GM19025 (cell line): ENCODE results near the gene CRYBA4.

ENCODE experiments used
- ATAC-seq: cut with Tn5 transposase; IDR thresholded peaks from one replicate; pipeline ENCODE4 v1.9.1; 2021; ENCODE audit warnings: mild to moderate bottlenecking, low read depth, moderate library complexity; ENCODE audit not compliant: unreplicated experiment

Gene CRYBA4

DNA sequence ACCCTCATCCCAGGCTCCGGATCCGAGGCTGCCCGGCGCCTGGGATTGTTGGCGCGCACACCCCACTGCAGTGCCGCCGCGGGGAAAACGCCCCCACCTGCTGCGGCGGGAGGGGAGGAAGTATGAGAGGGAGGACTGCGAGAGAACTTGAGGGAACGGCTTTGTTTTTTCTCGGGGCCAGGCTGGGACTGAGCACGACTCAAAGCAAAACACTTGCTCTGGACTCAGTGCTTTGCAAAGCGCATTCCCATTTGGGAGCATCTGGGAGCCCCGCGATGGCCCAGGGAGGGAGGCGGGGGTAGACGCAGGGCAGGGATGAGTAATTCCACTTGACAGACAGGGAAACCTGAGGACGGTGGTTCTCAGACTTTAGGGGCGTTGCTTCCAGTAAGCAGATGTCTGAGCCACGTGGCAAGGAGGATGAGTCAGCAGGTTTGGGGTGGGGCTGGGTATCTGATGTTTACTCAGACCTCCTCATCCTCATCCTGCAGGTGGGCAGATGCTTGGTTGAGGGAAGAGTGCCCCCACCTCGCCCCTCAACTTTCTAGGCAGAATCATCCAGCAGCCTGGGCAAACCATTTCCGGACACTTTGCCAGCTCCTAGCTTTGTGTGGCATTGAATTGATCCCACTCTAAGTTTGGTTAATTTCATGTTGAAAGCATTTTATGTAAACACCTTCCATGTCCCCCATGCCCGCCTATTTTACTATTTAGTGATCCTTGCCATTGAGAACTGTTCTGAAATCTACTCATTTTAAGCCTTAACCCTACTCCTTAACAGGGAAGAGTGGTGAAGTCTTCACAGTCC is 37.1 kb downstream of the CRYBA4 start:
- ATAC-seq, result peak; percentile 49

DNA sequence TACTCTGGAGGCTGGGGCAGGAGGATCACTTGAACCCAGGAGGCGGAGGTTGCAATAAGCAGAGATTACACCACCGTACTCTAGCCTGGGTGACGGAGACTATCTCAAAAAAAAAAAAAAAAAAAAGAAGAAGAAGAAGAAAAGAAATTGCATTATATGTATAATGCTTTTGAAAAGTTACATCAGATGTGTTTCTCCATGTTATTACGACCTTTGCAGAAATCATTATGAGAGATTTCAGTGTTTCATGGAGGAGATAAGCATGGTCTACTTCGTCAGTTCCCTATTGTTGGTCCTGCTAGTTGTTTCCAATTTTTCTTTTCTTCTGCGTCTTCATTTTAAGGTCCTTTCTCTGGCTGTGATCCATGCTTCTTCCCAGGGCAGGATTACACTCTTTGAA is 38.6 kb downstream of the CRYBA4 start:
- ATAC-seq, result no peak

- ATAC-seq, result no peak
Observed at GRCh38 chr22:26660961-26661578, 39.3 kb downstream of the CRYBA4 start.

DNA sequence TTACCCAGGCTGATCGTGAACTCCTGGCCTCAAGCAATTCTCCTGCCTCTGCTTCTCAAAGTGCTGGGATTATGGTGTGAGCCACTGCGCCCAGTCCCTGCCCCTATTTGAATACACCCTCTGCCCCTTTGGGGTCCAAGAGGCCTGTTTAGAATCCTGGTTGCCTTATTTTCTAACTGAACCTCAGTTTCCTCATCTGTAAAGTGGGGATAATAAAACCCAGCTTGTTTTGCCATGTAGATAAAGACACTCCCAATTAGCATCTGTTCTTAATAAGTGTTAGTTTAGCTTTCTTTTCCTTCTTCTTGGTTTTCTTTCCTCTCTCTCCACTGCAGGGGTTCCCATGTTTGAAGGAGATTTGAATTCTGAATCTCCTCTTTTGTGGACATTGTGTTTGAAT is 40.4 kb downstream of the CRYBA4 start:
- ATAC-seq, result no peak

- no peak for ATAC-seq
Observed at GRCh38 chr22:26663374-26663923, 41.7 kb downstream of the CRYBA4 start.

- peak; percentile 22 for ATAC-seq
Observed at GRCh38 chr22:26665813-26666231, 44.1 kb downstream of the CRYBA4 start.

GRCh38 chr22:26667140-26667539 is 45.4 kb downstream of the CRYBA4 start:
- no peak for ATAC-seq

- ATAC-seq, result no peak
Observed at GRCh38 chr22:26669060-26669481, 47.3 kb downstream of the CRYBA4 start.

DNA sequence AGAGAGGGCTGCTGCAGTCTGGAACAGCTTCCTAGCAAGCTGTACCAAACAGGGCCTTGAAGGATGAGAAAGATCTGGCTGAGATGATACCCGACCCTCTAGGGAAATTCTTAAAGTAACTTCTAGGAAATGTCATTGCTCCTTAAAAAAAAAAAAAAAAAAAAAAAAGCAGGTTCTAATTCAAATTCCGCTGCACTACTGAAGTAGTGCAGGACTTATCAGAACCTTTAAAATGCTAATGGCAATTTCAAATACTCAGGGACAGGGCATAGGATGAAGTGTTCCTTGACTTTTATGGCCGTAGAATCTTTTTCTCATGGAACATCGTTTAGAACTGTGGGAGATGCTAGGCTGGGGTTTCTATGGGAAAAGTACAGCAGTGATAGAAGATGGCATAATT is 48.7 kb downstream of the CRYBA4 start:
- no peak for ATAC-seq

DNA sequence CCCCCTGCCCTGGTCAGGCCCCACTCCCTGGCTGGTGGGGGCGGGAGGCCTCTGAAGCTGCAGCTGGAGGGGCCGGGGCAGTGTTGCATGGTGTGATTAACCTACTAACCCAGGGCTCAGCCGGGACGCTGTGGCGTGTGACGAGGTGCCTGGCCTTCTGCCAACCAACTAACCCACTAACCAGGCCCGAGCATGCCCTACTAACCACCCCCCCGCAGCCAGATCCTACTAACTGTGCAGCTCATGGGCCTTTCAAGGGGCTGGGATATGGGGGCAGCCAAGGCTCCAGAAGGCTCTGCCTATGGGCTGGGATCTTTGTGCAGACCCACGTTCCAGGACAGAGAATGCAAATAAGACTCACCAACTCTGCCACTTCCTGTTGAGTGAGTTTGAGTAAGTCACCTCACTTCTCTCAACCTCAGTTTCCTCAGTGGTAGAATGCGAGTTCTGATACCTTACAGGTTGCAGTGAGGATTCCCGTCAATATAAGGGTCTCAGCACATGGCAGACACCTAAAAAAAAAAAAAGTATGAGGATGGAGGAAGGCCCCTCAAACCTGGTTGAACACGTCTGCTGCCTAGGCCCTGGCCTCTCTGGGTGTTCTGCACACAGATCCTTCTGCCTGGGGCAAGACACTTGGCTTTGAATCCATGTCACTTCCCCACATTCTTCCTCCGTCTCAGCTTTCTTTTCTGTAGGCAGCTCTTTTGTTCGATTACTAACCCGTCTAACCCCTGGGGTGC is 49.7 kb downstream of the CRYBA4 start:
- no peak for ATAC-seq

- peak; percentile 4 for ATAC-seq
Observed at GRCh38 chr22:26672060-26672471, 50.3 kb downstream of the CRYBA4 start.

DNA sequence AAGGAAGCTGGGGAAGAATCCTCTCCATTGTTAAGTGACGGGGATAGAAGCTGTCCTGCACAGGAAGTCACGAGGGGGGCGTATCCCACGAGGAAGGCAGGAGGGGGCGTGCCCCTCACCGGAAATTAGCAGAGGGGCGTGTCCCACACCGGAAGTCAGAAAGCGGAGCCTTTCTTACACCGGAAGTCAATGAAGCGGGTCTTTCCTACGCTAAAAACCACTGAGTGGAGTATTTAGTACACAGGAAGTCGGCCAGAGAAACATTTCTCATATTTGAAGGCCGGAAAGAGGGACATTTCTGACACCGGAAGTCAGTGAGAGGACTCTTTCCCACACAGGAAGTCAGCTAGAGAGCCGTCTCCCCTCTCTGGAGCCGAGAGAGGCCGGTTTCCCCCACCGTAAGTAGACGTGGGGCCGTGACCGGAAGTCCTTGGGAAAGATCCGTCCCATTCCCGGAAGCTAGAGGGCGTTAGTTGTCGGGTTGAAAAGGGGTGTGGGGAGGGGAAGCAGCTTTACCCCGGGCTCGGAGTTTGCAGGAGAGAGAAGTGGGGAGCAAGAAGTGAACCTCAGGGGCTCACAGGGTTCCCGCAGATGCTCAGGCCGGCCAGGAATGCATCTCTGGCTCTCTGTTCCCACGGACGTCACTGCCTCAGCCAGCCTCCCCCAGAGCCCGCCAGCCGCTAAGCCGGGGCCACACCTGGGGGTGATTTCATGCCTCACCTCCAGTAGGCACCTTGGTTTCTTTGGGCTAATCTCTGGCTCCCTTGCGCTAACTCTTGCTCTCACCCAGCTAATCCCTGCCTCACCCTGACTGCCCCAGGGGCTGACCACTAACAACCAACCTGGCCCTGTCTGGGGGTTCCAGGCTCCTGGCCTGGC is 51.1 kb downstream of the CRYBA4 start:
- ATAC-seq, result peak; percentile 67

- no peak for ATAC-seq
Observed at GRCh38 chr22:26673486-26673885, 51.7 kb downstream of the CRYBA4 start.

DNA sequence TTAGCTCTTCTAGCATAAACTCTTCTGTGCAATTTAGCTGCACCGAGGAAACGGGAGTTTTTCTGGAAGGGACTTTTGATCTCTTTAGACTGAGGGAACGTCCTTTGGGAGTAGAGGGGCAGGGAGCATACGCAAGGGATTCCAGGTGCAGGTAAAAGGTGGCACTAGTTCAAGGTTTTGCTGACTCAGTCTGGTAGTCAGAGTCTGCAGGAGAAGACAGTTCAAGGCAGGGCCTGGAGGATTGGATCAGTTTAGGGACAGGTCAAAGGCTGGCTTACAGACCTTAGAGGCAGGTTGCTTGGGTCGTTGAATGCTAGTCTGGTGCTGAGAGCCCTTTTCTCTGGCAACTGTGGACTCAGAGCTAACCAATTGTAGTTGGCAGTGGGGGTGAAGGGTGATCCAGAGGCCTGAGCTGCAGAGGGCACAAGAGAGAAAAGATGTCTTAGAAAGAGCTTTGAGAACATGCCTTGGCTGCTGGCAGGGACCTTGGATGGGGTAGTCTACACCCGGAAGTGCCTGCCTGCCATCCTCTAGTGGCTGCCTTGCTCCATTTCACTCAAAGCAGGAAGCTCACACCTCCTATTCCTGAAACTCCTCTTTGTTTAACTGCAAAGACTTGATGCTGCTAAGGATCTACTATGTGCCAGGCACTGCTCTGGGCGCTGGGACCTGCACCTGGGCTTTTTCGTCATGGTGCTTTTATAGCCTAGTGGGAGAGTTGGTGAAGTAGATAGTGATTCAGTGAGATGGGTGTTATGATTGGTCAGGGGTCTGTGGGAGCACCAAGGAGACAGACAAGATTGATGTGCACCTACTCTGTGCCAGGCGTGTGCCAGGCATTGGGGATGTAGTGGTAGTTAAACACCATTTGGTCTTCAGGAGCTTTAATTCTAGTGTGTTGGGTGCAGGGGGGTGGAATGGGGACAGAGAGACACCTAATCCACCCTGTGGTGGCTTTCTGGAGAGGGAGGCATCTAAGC is 52.7 kb downstream of the CRYBA4 start:
- ATAC-seq, result no peak

- no peak for ATAC-seq
Observed at GRCh38 chr22:26675687-26676268, 54.0 kb downstream of the CRYBA4 start.

DNA sequence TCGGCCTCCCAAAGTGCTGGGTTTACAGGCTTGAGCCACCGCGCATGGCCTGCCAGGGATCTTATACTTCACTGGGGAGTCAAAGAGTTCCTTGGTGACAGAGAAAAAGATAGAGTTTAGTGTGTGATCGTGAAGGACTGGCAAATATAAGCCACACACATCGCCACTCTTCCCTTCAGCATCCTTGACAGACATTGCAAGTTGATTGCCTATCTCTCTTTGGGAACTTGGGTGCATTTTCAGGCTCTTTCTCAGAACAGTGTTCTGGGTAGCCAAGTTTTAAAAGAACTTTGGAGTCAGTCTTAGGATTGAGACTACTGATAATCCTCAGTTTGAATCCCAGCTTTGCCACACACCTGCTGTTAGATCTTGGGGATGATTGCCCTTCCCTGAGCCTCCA is 55.5 kb downstream of the CRYBA4 start:
- no peak for ATAC-seq

DNA sequence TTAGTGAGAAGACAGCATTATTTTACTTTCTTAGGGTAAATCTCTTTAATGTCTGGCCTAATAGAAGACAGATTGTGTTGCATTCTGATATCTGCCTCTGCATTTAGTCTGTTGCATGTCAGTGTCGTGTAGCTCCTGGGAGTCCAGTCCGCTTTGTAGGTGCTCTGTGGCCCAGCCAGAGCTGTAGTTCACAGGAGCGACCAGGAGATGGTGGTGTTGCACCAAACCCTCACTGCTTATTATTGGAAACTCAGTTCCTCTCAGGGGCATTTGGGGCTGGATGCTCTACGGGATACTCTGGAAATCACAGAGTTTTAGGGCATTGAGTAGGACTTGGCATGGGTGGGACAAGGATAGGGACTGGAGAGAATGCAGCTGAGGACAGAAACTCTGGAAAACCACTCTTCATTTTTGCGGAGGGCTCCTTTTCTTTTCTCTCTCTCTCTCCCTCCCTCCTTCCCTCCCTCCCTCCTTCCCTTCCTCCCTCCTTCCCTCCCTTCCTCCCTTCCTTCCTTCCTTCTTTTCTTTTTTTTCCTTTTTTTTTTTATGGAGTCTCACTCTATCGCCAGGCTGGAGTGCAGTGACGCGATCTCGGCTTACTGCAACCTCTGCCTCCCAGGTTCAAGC is 57.4 kb downstream of the CRYBA4 start:
- no peak for ATAC-seq
